GM23338 (cell line): ENCODE results near the gene CDR2.

Experiments used
- CREB1 ChIP-seq: fragments of 250-450 bp; sonication (Bioruptor Pico); IDR thresholded peaks from 2 replicates; pipeline ENCODE4 v1.5.0; 2020; ENCODE audit warnings: low read depth, mild to moderate bottlenecking, moderate library complexity
- CTCF ChIP-seq, 2 experiments: fragments of 200-600 bp in 1 of 2; sonication (generic) in 1 of 2; conservative IDR thresholded peaks; 2 replicates each; pipeline versions ENCODE4 v1.5.1 to v1.6.1; 2016 to 2017; ENCODE audit warnings: antibody characterized with exemption in 2 of 2, low read depth in 2 of 2, mild to moderate bottlenecking in 2 of 2, moderate library complexity in 1 of 2
- EZH2 ChIP-seq: fragments of 200-600 bp; sonication (generic); IDR thresholded peaks from one replicate; pipeline ENCODE4 v1.8.0; 2017; ENCODE audit warnings: antibody characterized with exemption, mild to moderate bottlenecking, low read depth; ENCODE audit not compliant: unreplicated experiment
- EZH2phosphoT487 ChIP-seq: fragments of 200-600 bp; sonication (generic); IDR thresholded peaks from one replicate; pipeline ENCODE4 v1.8.1; 2018; ENCODE audit warnings: antibody characterized with exemption; ENCODE audit not compliant: unreplicated experiment
- JUNB ChIP-seq: IDR thresholded peaks from one replicate; pipeline ENCODE4 v1.6.1; 2016; ENCODE audit warnings: antibody characterized with exemption; ENCODE audit not compliant: unreplicated experiment
- NANOG ChIP-seq: IDR thresholded peaks from 2 replicates; pipeline ENCODE4 v1.6.1; 2016; ENCODE audit warnings: antibody characterized with exemption, borderline replicate concordance
- POLR2AphosphoS5 ChIP-seq: IDR thresholded peaks from 2 replicates; pipeline ENCODE4 v1.6.1; 2016; ENCODE audit warnings: antibody characterized with exemption, low read depth
- STAT1 ChIP-seq: IDR thresholded peaks from one replicate; pipeline ENCODE4 v1.6.1; 2016; ENCODE audit warnings: antibody characterized with exemption; ENCODE audit not compliant: unreplicated experiment
- ZNF331 ChIP-seq: fragments of 250-450 bp; sonication (Bioruptor Pico); IDR thresholded peaks from 2 replicates; pipeline ENCODE4 v1.5.0; 2020; ENCODE audit warnings: low read depth, mild to moderate bottlenecking, moderate library complexity
- TF ChIP-seq, protein P1 (sequence below): IDR thresholded peaks from one replicate; pipeline ENCODE4 v1.6.1; 2018; ENCODE audit warnings: antibody characterized with exemption; ENCODE audit not compliant: unreplicated experiment
- TF ChIP-seq, protein P2 (sequence below): IDR thresholded peaks from 2 replicates; pipeline ENCODE4 v1.6.1; 2016; ENCODE audit warnings: antibody characterized with exemption

GRCh38 chr16:22318690-22319358 lies 55.6 kb downstream of the CDR2 start:
- TF ChIP-seq EZH2 = no peak
- TF ChIP-seq CTCF (conservative IDR thresholded peaks at IDR 0.05; ENCODE audit: low read depth in 2 of 2) = peak; percentile 77 to 79
- TF ChIP-seq, protein P1, sequence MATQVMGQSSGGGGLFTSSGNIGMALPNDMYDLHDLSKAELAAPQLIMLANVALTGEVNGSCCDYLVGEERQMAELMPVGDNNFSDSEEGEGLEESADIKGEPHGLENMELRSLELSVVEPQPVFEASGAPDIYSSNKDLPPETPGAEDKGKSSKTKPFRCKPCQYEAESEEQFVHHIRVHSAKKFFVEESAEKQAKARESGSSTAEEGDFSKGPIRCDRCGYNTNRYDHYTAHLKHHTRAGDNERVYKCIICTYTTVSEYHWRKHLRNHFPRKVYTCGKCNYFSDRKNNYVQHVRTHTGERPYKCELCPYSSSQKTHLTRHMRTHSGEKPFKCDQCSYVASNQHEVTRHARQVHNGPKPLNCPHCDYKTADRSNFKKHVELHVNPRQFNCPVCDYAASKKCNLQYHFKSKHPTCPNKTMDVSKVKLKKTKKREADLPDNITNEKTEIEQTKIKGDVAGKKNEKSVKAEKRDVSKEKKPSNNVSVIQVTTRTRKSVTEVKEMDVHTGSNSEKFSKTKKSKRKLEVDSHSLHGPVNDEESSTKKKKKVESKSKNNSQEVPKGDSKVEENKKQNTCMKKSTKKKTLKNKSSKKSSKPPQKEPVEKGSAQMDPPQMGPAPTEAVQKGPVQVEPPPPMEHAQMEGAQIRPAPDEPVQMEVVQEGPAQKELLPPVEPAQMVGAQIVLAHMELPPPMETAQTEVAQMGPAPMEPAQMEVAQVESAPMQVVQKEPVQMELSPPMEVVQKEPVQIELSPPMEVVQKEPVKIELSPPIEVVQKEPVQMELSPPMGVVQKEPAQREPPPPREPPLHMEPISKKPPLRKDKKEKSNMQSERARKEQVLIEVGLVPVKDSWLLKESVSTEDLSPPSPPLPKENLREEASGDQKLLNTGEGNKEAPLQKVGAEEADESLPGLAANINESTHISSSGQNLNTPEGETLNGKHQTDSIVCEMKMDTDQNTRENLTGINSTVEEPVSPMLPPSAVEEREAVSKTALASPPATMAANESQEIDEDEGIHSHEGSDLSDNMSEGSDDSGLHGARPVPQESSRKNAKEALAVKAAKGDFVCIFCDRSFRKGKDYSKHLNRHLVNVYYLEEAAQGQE = no peak
- TF ChIP-seq POLR2AphosphoS5 = no peak
- no peak for TF ChIP-seq EZH2phosphoT487
- no peak for TF ChIP-seq STAT1
- no peak for TF ChIP-seq JUNB
- no peak for TF ChIP-seq CREB1 (CRISPR knock-in tag)
- TF ChIP-seq, protein P2, sequence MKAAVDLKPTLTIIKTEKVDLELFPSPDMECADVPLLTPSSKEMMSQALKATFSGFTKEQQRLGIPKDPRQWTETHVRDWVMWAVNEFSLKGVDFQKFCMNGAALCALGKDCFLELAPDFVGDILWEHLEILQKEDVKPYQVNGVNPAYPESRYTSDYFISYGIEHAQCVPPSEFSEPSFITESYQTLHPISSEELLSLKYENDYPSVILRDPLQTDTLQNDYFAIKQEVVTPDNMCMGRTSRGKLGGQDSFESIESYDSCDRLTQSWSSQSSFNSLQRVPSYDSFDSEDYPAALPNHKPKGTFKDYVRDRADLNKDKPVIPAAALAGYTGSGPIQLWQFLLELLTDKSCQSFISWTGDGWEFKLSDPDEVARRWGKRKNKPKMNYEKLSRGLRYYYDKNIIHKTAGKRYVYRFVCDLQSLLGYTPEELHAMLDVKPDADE = no peak
- no peak for TF ChIP-seq NANOG
- no peak for TF ChIP-seq ZNF331
